H1 (cell line): ENCODE results near the gene GMPPA. TPM values are rescaled to one million over a fixed set of nuclear protein-coding genes. Genes with fewer than 3 reads are reported as not detected.

Experiments
- BACH1 ChIP-seq: IDR thresholded peaks from 2 replicates; pipeline ENCODE4 v1.6.1; 2012; ENCODE audit warnings: low read length, improper control_type of control experiment
- CBX5 ChIP-seq: fragments of 300-800, 300-1000 bp; sonication (generic); IDR thresholded peaks from 2 replicates; pipeline ENCODE4 v1.7.1; 2016; ENCODE audit warnings: antibody characterized with exemption, low read length, low read depth
- CEBPB ChIP-seq: IDR thresholded peaks from 2 replicates; pipeline ENCODE4 v1.6.1; 2012; ENCODE audit warnings: low read depth, low read length
- CREB1 ChIP-seq: IDR thresholded peaks from 2 replicates; pipeline ENCODE4 v1.6.1; 2012; ENCODE audit warnings: inconsistent platforms
- FOSL1 ChIP-seq: IDR thresholded peaks from 2 replicates; pipeline ENCODE4 v1.6.1; 2011; ENCODE audit warnings: mild to moderate bottlenecking, low read depth, low read length, moderate library complexity; ENCODE audit not compliant: insufficient read depth
- KDM1A ChIP-seq: fragments of 200-600, 300-600 bp; sonication (generic); IDR thresholded peaks from 2 replicates; pipeline ENCODE4 v1.7.1; 2016; ENCODE audit warnings: mild to moderate bottlenecking, low read length, borderline replicate concordance
- POU5F1 ChIP-seq: IDR thresholded peaks from 2 replicates; pipeline ENCODE4 v1.6.1; 2011; ENCODE audit warnings: low read depth, mild to moderate bottlenecking, low read length, moderate library complexity
- RAD21 ChIP-seq, 2 experiments: IDR thresholded peaks in 1 of 2; conservative IDR thresholded peaks in 1 of 2; 2 replicates each; pipeline ENCODE4 v1.6.1; 2011; ENCODE audit warnings: low read depth in 2 of 2, low read length in 2 of 2, improper control_type of control experiment in 1 of 2, inconsistent platforms in 1 of 2, mild to moderate bottlenecking in 1 of 2, moderate library complexity in 1 of 2
- RBBP5 ChIP-seq: IDR thresholded peaks from 2 replicates; pipeline ENCODE4 v1.7.1; 2012; ENCODE audit warnings: low read depth, mild to moderate bottlenecking, inconsistent platforms, low read length, moderate library complexity, borderline replicate concordance
- RXRA ChIP-seq: IDR thresholded peaks from 2 replicates; pipeline ENCODE4 v1.6.1; 2011; ENCODE audit warnings: low read depth, mild to moderate bottlenecking, low read length, moderate library complexity; ENCODE audit not compliant: insufficient read depth
- polyA plus RNA-seq, 7 experiments: library from polyadenylated mRNA; depleted of rRNA in 3 of 7; stranded (reverse) in 5 of 7; unstranded in 2 of 7; fragments of >200 nt in 5 of 7; fragments of 200-250 nt in 2 of 7; gene quantifications; 1 replicate in 5 of 7; 2 replicates in 1 of 7; 4 replicates in 1 of 7; pipeline versions ENCODE4 v1.2.1 to v1.2.3, GENCODE V29; 2011 to 2013; ENCODE audit warnings: missing spikeins in 2 of 7, mixed read lengths in 2 of 7
- total RNA-seq: library from RNA; stranded (reverse); fragmentation: NEBNext Ultra II Directional; extraction: Animal tissue kit (Norgen Biotek cat#: 25700); gene quantifications from 2 replicates; pipeline ENCODE4 v1.2.1, GENCODE V29; 2021
- TF ChIP-seq, protein P1 (sequence below): fragments of 300-600 bp; sonication (generic); IDR thresholded peaks from 2 replicates; pipeline ENCODE4 v1.7.1; 2012; ENCODE audit warnings: low read length, moderate library complexity, mild to moderate bottlenecking, inconsistent platforms; ENCODE audit not compliant: insufficient replicate concordance

GMPPA gene
- total and polyA plus RNA-seq, 2 of the 8 experiments (the other 6 are each of a cell fraction or from before 2014, with no cell fraction given), result 34.3 to 98.8 TPM

DNA sequence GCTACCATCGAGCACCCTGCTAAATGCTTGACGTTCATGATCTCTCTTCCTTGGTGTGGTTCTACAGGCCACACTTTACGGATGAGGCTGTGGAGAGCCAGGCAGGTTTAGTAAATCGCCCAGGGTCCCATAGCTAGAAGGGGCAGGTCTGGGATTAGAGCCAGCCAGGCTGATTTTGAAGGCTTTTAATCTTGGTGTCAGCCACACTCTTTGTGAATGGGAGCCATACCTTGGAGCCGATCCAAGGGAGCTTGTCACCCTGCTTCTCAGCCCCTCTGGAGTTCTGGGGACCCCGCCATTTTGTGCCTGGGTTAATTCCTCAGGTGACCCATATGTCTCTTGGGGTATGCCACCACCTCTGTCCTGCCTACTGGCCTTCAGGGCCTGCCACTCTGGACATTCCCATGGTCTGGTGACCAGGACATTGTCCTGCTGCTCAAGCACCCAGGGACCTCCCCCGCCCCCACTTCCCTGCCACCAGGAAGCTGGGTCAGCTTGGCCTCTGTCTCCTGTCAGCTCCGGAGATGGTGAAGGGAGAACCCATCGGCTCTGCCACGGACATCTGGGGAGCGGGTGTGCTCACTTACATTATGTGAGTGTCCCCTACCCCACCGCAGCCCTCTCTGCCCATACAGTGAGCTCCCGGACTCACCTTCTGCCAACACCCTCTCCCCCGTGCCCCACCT is 7.3 kb upstream of the GMPPA start (continued):
- TF ChIP-seq, protein P1, sequence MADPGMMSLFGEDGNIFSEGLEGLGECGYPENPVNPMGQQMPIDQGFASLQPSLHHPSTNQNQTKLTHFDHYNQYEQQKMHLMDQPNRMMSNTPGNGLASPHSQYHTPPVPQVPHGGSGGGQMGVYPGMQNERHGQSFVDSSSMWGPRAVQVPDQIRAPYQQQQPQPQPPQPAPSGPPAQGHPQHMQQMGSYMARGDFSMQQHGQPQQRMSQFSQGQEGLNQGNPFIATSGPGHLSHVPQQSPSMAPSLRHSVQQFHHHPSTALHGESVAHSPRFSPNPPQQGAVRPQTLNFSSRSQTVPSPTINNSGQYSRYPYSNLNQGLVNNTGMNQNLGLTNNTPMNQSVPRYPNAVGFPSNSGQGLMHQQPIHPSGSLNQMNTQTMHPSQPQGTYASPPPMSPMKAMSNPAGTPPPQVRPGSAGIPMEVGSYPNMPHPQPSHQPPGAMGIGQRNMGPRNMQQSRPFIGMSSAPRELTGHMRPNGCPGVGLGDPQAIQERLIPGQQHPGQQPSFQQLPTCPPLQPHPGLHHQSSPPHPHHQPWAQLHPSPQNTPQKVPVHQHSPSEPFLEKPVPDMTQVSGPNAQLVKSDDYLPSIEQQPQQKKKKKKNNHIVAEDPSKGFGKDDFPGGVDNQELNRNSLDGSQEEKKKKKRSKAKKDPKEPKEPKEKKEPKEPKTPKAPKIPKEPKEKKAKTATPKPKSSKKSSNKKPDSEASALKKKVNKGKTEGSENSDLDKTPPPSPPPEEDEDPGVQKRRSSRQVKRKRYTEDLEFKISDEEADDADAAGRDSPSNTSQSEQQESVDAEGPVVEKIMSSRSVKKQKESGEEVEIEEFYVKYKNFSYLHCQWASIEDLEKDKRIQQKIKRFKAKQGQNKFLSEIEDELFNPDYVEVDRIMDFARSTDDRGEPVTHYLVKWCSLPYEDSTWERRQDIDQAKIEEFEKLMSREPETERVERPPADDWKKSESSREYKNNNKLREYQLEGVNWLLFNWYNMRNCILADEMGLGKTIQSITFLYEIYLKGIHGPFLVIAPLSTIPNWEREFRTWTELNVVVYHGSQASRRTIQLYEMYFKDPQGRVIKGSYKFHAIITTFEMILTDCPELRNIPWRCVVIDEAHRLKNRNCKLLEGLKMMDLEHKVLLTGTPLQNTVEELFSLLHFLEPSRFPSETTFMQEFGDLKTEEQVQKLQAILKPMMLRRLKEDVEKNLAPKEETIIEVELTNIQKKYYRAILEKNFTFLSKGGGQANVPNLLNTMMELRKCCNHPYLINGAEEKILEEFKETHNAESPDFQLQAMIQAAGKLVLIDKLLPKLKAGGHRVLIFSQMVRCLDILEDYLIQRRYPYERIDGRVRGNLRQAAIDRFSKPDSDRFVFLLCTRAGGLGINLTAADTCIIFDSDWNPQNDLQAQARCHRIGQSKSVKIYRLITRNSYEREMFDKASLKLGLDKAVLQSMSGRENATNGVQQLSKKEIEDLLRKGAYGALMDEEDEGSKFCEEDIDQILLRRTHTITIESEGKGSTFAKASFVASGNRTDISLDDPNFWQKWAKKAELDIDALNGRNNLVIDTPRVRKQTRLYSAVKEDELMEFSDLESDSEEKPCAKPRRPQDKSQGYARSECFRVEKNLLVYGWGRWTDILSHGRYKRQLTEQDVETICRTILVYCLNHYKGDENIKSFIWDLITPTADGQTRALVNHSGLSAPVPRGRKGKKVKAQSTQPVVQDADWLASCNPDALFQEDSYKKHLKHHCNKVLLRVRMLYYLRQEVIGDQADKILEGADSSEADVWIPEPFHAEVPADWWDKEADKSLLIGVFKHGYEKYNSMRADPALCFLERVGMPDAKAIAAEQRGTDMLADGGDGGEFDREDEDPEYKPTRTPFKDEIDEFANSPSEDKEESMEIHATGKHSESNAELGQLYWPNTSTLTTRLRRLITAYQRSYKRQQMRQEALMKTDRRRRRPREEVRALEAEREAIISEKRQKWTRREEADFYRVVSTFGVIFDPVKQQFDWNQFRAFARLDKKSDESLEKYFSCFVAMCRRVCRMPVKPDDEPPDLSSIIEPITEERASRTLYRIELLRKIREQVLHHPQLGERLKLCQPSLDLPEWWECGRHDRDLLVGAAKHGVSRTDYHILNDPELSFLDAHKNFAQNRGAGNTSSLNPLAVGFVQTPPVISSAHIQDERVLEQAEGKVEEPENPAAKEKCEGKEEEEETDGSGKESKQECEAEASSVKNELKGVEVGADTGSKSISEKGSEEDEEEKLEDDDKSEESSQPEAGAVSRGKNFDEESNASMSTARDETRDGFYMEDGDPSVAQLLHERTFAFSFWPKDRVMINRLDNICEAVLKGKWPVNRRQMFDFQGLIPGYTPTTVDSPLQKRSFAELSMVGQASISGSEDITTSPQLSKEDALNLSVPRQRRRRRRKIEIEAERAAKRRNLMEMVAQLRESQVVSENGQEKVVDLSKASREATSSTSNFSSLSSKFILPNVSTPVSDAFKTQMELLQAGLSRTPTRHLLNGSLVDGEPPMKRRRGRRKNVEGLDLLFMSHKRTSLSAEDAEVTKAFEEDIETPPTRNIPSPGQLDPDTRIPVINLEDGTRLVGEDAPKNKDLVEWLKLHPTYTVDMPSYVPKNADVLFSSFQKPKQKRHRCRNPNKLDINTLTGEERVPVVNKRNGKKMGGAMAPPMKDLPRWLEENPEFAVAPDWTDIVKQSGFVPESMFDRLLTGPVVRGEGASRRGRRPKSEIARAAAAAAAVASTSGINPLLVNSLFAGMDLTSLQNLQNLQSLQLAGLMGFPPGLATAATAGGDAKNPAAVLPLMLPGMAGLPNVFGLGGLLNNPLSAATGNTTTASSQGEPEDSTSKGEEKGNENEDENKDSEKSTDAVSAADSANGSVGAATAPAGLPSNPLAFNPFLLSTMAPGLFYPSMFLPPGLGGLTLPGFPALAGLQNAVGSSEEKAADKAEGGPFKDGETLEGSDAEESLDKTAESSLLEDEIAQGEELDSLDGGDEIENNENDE, result no peak
- TF ChIP-seq POU5F1 (no peak), CBX5 (no peak), RBBP5 (no peak), CREB1 (no peak), KDM1A (no peak), RXRA (no peak), CEBPB (no peak), FOSL1 (no peak), BACH1 (no peak), RAD21 (IDR thresholded peaks at IDR 0.05 in 1 of 2, conservative IDR thresholded peaks at IDR 0.05 in 1 of 2; ENCODE audit: low read depth in 2 of 2, low read length in 2 of 2) (no peak)
